NCI-H146 (cell line): ENCODE results near the gene AHSG.
"Not testable (repeated sequence)": the region's sequence is repeated elsewhere in the genome, so short reads cannot be mapped to it uniquely, and the experiment has no call there.

Experiments used
- DNase-seq: peaks from one replicate; lab custom pipeline; 2025; lab: John Stamatoyannopoulos, UW

Gene AHSG

DNA sequence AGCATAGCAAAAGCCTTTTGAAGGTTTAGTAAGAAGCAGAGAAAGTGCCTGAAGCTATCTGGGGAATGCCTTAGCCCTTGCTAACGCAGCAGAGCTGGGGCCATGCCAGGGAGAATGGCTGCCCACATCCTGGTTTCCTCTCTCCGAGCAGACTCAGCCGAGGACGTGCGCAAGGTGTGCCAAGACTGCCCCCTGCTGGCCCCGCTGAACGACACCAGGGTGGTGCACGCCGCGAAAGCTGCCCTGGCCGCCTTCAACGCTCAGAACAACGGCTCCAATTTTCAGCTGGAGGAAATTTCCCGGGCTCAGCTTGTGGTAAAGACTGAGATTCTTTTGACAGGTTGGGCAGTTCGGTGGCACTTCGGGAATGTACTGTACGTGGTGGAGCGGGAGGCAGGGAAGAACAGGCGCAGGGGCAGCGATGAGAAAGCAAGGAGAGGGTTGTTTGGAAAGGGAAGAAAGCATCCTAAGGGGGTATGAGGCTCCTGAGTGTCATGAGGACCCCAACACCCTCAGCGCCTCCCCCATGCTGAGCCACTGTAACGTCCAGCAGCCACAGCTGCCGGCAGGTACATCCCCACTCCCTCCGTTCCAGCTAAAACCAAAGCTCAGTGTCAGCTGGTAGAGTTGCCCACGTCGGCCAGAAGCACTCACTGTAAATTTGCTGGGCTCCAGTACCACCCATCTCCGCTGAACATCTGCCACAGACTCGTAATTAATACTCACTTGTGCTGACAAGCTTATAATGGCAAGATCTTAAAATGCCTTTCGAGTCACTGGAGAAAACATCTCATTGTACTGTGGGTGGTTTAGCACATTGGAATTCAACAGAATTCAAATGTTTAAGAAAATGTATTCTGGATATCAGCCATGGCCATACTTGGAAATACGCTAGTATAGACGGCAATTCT lies 4.4 kb downstream of the AHSG start:
- peak; percentile 91 for DNase-seq

DNA sequence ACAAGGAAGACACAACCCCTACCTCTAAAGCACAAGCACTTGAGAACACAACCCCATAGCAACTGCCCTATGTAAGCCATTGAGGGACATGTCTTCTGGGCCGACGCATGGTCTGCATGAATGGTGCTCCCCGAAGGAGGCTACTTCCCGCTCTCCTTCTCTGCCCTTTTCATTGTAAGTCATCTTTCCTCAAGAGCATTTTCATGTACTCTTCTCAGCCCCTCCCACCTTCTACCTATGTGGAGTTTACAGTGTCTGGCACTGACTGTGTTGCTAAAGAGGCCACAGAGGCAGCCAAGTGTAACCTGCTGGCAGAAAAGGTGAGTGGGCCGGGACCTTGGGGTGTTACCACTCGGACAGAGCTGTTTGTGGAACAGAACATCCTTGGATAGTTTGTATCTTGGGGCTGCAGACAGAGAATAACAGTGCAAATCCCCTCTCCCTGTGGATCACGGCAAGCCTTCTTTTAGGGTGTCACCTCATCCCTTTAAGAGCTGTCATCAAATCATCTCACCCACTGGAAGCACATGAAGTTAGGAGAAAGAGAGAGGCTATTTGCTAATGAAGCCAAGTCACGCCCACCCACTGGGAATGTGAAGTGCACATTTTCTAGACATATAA lies 5.6 kb downstream of the AHSG start:
- no peak for DNase-seq

DNA sequence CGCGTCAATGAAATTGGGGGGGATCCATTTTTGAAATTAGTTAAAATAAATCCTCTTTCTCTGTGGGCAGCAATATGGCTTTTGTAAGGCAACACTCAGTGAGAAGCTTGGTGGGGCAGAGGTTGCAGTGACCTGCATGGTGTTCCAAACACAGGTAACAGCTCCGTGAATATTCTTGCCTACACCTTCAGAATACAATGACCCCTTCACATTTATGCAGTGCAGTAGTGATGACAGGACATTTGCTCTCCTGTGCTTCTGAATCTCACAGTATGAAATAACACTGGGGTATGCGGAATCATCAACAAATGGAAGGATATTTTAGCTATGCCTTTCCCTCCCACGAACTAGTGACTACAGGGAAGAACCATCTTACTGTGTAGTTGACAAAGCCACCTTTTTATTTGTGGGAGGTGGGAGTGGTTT lies 6.9 kb downstream of the AHSG start:
- no peak for DNase-seq

DNA sequence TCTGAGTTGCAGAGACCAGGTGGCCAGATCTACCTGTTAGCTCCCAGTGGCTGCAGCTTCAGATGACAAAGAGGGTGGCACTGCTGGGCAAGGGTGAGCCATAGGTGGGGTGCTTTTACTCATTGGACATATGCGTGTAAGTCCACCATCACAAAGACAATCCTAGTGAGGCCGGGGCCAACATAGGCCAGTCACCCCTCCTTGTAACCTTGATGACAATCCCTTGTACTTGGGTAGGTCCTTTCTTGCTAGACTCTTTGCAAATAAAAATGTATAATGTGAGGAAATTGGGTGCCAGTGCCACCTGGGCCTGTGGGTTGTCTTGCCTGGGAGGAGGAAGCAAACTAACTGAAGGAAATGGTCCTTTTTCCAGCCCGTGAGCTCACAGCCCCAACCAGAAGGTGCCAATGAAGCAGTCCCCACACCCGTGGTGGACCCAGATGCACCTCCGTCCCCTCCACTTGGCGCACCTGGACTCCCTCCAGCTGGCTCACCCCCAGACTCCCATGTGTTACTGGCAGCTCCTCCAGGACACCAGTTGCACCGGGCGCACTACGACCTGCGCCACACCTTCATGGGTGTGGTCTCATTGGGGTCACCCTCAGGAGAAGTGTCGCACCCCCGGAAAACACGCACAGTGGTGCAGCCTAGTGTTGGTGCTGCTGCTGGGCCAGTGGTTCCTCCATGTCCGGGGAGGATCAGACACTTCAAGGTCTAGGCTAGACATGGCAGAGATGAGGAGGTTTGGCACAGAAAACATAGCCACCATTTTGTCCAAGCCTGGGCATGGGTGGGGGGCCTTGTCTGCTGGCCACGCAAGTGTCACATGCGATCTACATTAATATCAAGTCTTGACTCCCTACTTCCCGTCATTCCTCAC lies 7.6 kb downstream of the AHSG start:
- no peak for DNase-seq

DNA sequence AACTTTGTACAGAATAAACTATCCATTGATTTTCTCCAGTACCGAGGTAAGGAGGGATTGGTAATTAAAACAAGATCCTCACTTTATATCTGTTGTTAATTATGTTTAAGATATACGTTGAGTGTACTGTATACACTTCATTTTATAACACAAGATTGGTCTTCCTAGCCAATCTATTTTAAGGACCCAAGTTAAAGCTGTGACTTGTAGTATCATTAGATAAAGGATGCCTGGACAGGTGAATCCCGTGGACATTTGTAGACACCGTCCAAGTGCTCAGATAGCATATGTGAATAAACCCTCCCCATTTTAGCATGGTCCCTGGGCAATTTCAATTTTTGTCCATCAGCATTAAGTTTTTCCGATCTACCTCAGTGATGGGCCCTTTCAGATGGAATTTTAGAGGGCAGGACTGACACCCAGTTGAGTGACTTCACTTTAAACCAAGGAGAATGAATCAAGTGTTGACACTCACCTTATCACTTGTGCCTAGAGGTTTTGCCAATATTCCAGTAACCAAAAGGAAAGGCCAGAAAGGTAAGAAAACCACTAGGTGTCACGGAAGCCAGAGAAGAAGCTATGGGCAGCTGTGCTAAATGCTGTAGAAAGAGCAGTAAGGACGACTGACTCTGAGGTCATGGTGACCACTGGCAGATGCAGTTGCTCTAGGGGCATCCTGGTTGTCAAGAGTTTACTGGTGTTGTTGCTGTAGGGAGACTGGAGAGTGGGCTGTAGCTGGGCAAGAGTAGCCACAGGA lies 9.2 kb downstream of the AHSG start:
- no peak for DNase-seq

DNA sequence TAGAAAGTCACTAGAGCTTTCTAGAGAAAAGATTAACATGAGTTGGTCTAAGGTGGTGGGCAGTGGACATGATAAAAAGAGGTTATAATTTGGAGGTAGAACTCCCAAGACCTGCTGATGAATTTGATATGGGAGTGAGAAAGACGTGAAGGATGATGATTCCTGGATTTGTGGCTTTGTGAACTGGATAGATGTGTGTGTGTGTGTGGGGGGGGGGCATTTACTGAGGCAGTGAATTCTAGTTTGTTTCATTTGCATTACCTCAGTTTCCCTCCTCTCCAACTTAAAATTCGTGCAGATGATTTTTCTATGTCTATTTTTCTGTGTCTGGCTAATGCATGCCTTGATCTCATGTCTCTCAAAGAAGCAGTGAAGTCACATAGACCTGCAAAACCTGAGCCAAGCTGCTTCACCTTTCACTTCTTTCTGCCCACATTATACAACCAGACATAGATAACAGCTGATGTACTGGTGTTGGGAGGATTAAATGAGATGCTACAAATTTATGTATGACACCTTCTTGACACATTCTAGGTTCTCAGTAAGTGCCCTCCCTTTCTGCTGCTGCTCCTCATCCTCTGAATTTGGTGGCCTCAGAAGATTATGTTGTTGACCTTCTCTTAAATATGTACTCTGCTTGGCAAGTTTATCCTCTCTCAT lies 9.9 kb downstream of the AHSG start:
- DNase-seq: no peak

DNA sequence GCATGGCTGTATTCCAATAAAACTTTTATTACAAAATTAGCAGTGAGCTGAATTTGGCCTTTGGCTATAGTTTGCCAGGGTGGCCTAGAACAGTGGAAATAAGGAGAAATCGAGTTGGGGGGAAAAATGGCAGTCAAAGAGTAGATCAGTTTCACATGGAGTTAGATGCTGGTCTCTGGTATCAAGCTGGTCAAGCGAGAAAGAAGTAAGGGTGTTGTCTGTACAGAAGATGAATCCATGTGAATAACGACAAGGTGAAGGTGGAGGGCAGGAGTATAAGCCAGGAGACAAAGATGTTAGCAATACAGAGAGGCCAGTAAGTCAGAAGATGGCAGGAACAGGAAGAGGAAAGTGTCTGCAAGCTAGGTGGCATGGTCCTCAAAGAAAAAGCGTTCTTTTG lies 11.7 kb downstream of the AHSG start:
- DNase-seq: no peak

DNA sequence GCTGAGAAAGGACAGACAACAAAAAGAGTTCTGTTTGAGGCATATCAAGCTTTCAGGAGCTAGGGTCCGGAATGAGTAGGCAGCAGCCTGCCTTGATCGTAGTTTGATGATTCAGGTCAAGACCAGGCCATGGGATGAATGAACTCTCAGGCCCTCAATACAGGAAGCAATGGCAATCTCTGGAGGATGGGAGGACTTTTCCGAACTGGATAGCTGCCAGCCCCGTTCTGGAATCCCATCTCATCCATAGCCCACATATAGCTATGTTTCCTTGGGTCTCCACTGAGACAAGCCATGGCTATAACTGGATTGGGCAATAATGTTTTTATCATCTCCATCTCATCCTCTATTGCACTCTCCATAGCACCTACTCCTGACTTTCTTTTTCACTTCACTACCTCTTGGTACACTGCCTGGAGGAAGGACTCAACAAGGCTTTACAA lies 12.8 kb downstream of the AHSG start:
- no peak for DNase-seq

DNA sequence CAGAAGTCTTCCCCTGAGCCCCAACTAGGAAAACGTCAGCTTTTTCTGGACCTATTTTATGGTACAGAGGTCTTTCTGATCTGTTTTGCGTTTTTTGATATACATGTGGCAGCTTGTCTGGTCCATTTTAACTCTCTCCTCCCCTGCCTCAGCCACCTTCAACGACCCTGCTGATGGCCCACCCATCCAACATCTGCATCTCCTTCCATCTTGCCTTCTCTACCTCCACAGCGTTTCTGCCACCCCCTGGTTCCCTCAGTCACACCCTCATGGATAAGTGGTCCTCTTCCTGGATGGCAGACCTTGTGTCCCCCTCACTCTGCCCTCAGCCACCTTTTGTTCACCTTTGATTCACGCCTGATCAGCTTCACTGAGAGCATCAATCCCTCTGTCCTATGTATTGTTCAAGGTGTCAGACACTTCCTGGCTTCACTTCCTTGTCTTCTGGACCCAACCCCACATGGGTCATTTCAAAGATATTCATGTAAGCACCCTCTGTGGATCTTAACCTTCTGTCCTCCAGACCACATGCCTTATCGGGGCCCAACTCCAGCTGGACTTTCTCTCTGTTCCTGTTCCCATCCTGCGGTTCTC lies 13.5 kb downstream of the AHSG start:
- no peak for DNase-seq

DNA sequence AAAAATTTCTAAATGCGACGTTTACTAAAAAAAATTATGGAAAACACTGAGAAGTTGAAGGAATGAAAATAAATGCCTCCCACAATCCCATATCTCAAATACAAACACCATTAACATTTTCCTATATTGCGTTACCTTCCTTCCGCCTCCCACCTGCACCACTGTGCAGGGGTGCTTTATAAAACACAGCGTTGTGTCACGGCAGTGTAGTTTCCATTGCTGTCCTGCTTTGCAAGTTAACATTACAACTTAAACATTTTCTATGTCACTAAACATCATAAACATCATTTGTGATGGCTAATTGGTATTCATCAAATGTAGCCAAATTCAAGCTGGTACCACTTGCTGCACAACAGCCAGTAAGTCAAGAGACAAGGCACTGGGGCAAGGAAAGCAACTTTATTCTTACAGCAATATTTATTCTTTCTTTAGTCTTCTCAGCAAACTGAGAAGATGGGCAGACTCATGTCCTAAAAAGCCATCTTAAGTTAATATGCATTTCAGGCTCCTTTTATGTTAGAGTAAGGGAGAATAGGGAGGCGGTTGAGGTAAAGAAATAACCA lies 15.1 kb downstream of the AHSG start:
- DNase-seq: no peak

DNA sequence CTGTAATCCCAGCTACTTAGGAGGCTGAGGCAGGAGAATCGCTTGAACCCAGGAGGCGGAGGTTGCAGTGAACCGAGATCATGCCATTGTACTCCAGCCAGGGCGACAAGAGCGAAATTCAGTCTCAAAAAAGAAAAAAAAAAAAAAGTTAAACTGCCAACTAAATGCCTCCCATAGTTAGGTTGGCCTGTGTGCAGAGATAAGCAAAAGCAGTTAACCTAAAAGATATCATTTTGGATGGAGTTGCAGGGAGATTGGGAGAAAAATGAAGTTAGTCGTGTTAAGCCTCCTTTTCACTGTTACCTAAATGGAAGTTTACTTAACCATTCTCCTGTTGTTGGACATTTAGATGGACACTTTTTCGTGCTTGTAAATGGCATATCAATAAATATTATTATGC lies 15.9 kb downstream of the AHSG start:
- no peak for DNase-seq

DNA sequence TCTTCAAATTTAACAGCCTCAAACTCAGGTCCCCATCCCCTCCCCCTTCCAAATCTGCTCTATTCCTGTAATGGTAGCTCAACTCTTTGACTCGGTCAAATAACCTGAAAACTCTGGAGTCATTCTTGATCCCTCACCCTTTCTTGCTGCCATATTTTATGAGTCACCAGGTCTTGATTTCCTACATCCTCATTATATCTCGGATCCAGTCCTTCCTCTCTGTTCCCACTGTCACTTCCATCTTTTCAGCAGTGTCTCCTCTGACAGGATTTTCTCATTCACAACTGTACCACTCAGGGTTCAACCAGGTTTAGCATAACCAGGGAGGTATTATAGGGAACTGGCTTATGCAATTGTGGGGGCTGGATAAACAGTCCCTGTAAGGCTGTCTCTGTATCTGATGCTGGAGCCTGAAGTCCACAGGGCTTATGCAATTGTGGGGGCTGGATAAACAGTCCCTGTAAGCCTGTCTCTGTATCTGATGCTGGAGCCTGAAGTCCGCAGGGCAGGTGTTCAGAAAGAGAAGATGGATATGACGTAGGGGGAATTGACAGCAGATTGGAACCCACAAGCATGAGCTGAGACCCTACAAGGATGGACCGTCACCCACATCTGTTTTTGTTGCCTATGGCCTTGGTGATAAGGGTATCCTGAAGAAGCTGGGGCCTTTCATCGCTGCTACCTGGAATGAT lies 18.2 kb downstream of the AHSG start:
- DNase-seq: no peak

DNA sequence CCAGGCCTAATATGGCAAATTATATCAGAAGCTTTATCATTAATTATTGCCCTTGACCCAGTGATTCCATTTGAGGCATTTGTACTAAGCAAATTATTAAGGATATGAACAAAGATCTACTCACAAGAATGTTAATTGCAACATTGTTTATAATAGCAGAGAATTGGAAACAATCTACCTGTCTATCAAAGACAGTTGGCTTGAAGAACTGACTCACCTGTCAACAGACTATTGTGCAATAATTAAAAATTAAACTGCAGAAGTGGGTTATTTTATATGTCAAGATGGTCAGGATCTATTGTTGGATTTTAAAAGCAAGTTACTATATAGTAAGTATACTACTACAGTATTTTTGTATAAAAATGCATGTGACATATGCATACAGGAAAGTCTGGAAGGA lies 20.6 kb downstream of the AHSG start:
- no peak for DNase-seq

DNA sequence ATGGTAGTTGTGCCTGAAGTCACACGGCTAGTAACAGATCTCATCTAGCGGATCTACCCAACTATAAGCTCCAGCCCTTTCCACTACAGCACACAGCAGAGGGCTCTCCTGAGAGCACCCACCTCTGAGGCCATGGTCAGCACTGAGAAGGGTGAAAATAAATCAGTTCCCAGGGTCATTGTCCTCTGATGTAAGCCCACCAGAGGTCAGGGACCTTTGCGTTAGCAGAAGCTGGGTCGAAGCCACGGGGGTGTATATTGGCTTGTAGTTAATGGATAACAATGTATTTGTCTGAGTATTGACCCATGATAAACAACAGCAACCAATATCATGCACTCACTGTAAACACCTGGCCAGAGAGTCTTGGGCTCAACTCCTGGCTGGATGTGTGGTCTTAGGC lies 21.3 kb downstream of the AHSG start:
- not testable (repeated sequence) for DNase-seq

DNA sequence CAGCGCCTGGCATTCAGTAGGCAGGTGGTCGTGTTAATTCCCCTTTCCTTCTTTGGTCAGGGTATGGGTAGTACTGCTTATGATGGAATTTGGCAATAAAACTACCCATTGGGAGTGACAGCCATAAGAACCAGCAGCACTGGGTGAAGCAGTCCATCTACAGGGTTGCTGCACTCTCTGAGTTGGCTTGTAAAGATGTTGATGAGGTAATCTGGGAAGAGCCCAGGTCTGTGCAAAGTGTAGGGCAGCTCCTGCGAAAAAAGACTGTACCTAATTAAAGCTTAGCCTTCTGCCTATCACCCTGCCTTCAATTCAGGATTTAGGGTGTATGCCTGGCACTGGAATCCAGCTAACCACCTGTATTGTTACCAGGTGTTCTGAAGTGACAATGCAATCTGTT lies 22.7 kb downstream of the AHSG start:
- no peak for DNase-seq

DNA sequence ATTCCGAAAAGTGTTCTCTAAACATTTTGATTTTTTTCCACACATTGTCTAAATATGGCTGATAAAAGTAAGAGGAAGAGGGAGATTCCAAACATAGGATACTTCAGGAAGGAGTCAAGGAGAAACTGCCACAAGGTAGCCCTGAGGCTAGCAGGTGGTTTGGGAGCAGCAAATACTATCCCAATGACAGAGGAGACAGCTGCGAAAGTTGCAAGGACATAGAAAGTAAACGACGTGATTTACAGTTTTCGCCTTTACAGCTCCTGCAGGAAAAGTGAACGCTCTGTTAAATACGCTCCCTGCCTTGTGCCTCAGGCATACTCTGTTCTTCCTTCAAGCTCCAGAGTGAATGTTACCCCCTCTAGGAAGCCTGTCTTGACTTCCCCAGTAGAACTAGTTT lies 23.7 kb downstream of the AHSG start:
- DNase-seq: no peak

DNA sequence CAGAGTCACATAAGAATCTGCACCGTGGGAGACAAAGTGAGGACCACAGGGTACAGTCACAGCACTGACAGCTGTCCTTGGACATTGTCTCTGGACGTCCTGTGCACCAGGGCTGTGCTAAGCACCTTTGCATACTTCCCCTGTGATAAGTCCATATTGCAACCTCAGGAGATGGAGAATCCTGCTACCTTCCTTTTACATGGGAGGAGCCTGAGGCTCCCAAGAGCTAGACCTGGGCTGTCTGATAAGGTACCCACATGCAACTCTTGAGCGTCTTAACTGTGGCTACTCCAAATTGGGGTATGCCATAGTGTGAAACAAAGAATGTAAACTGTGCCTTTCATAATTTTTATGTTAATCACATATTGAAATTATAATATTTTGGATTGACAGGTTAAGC lies 24.8 kb downstream of the AHSG start:
- DNase-seq: no peak

DNA sequence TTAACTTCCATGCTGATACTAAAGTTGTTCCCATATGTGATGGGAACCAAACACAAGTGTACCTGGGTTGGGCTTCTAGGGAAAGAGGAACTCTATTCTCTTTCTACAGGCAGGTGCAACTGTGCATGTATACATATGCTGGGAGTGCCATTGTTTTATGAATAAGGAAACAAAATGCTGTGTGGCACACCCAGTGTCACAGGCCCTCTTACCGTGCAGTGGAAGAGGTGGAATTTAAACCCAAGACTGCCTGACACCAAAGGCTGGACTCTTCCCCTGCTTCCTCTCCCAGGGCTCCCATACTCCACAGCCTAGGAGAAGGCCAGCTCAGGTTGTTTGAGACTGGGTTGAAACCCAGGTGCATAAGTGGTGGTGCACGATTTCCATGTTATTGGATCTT lies 25.4 kb downstream of the AHSG start:
- DNase-seq: no peak

DNA sequence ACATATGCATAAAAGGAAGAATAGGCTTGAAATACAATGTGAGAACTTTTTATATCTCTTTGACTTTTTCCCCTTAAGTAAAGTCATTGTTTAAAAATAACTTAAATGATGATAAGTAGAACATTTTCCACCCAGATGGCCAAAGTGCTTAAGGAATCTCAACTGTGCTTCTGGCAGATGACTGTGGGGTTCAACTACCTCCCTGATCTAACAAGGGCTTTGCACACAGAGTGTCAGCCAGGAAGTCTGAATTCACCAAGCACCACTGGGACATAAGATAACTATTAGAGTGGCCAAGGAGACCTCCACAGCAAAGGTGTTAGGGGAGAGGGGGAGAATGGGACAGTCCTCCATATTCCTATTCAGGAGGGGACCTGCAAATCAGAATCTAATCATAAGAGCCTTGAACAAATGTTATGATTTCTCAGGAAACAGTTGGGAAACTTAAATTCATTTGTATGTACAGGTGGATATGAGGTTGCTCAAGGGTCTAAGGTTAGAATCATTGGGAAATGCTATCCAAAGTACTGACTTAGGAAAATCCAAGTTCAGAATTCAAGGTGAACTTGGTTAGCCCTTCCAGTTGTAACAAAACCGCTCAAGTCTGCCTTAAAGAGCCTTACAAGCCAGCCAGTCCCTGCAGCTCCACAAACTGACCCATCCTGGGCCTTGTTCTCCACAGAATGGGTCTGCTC lies 27.1 kb downstream of the AHSG start, which contains the start of gene FETUB:
TSS of gene FETUB (plus strand) at position 622 of the 695 bp plus-strand sequence. CDS start at position 684, 62 bp downstream.
- no peak for DNase-seq
